D721Med (cell line): ENCODE measurements around the gene TMEM204.

ENCODE experiments used
- DNase-seq: peaks from one replicate; pipeline ENCODE4 v3.0.0; 2011; ENCODE audit warnings: low spot score; ENCODE audit not compliant: insufficient read length
- FAIRE-seq: peaks from 2 replicates; lab custom pipeline; 2011; peaks lifted over from hg19 to GRCh38; lab: Jason Lieb, UNC
- CTCF ChIP-seq: IDR thresholded peaks from 2 replicates; pipeline ENCODE4 v1.5.1; 2012; ENCODE audit warnings: mild to moderate bottlenecking, control low read depth; ENCODE audit not compliant: insufficient read depth; ENCODE audit errors: missing control alignments

TMEM204 gene

GRCh38 chr16:1567988-1568387, 34.5 kb downstream of the TMEM204 start:
- FAIRE-seq: no peak
- no peak for DNase-seq
- no peak for TF ChIP-seq CTCF

GRCh38 chr16:1571012-1571671, 37.7 kb downstream of the TMEM204 start:
- no peak for TF ChIP-seq CTCF
- DNase-seq (no peak), FAIRE-seq (no peak)

- FAIRE-seq (no peak), DNase-seq (no peak)
- no peak for TF ChIP-seq CTCF
Measured at GRCh38 chr16:1572673-1573072, 39.2 kb downstream of the TMEM204 start.

GRCh38 chr16:1573301-1573700, 39.8 kb downstream of the TMEM204 start:
- DNase-seq (no peak), FAIRE-seq (no peak)
- no peak for TF ChIP-seq CTCF

- no peak for FAIRE-seq
- DNase-seq: no peak
- no peak for TF ChIP-seq CTCF
Measured at GRCh38 chr16:1575578-1575977, 42.1 kb downstream of the TMEM204 start.

- FAIRE-seq (no peak), DNase-seq (no peak)
- TF ChIP-seq CTCF: no peak
Measured at GRCh38 chr16:1579214-1579613, 45.7 kb downstream of the TMEM204 start.

- TF ChIP-seq CTCF: no peak
- DNase-seq: no peak
- FAIRE-seq: no peak
Measured at GRCh38 chr16:1580256-1580655, 46.8 kb downstream of the TMEM204 start.
